Heart left ventricle (tissue), 16 donors: Measurements from ENCODE around the gene RPTOR. TPM values are rescaled to one million over a fixed set of nuclear protein-coding genes. Genes with fewer than 3 reads are reported as not detected.

ENCODE experiments used
- ATAC-seq, 4 donors: fragments of 200-7000 bp; cut with Tn5 transposase; one replicate each; pipeline ENCODE4 v1.9.1; 2020 to 2022; ENCODE audit warnings: moderate library complexity in 4 of 4, mild to moderate bottlenecking in 3 of 4, moderate number of reproducible peaks in 1 of 4
- DNase-seq, 5 donors: peaks; one replicate each; pipeline ENCODE4 v3.0.0-alpha.2; 2020
- H3K27ac ChIP-seq, 12 donors: fragments of 200-600 bp; sonication (generic) in 4 of 12; one replicate each; pipeline versions ENCODE4 v1.5.0 to v1.8.0; 2016 to 2022; ENCODE audit warnings: mild to moderate bottlenecking in 2 of 12
- H3K27me3 ChIP-seq, 9 donors: fragments of 200-600 bp; sonication (generic) in 2 of 9; one replicate each; pipeline versions ENCODE4 v1.5.1 to v1.8.0; 2016 to 2022; ENCODE audit warnings: mild to moderate bottlenecking in 3 of 9
- H3K36me3 ChIP-seq, 9 donors: fragments of 200-600 bp; sonication (generic) in 2 of 9; one replicate each; pipeline versions ENCODE4 v1.5.0 to v1.8.0; 2018 to 2022; ENCODE audit warnings: mild to moderate bottlenecking in 2 of 9
- H3K4me1 ChIP-seq, 12 donors: fragments of 200-600 bp; sonication (generic) in 4 of 12; one replicate each; pipeline versions ENCODE4 v1.5.0 to v1.8.0; 2016 to 2022; ENCODE audit warnings: mild to moderate bottlenecking in 3 of 12
- H3K4me3 ChIP-seq, 12 donors: fragments of 200-600 bp; sonication (generic) in 4 of 12; one replicate each; pipeline versions ENCODE4 v1.5.0 to v1.8.0; 2017 to 2022; ENCODE audit warnings: mild to moderate bottlenecking in 9 of 12, moderate library complexity in 4 of 12
- H3K9me3 ChIP-seq, 12 donors: fragments of 200-600 bp; sonication (generic) in 4 of 12; one replicate each; pipeline versions ENCODE4 v1.5.0 to v1.8.0; 2016 to 2022; ENCODE audit warnings: mild to moderate bottlenecking in 1 of 12
- POLR2A ChIP-seq, 2 donors: fragments of 450-650 bp; IDR thresholded peaks; one replicate each; pipeline ENCODE4 v1.6.1; 2017; ENCODE audit warnings: antibody characterized with exemption in 2 of 2, mild to moderate bottlenecking in 2 of 2, moderate library complexity in 2 of 2
- WGBS, 4 donors: extraction: QIAGEN DNeasy Blood & Tissue Kit in 2 of 4; methylation state at CpG; one replicate each; pipeline versions ENCODE4 v1.1.5 to v1.1.7; 2013 to 2018; 5-methylcytosine and 5-hydroxymethylcytosine counted together
- intact Hi-C, 10 donors: fragments of 100-400 bp; cut with DNase I; formaldehyde crosslinking; loops; one replicate each; pipeline versions ENCODE4 v1.11.1 to v1.14.2; 2022
- polyA plus RNA-seq, 2 donors: library from polyadenylated mRNA; stranded (reverse); fragments of 200-250 nt; gene quantifications; one replicate each; pipeline ENCODE4 v1.2.3, GENCODE V29; 2013
- total RNA-seq, 9 donors: library from RNA; depleted of rRNA in 2 of 9; stranded (reverse); fragments of >200 nt in 2 of 9; fragmentation: NEBNext Ultra II Directional in 3 of 9; extraction: Animal tissue kit (Norgen Biotek cat#: 25700) in 3 of 9; gene quantifications; one replicate each; pipeline versions ENCODE4 v1.1.0 to v1.2.4, GENCODE V29; 2016 to 2023
- TF ChIP-seq, protein P1 (sequence below), 12 donors: fragments of 200-600 bp; sonication (generic) in 4 of 12; IDR thresholded peaks; one replicate each; pipeline versions ENCODE4 v1.5.0 to v1.8.0; 2018 to 2022; ENCODE audit warnings: antibody characterized with exemption in 12 of 12, mild to moderate bottlenecking in 5 of 12
- donor health status: ischemic (EF 13 %, LVEDD 7.1; RV severe dilation, severe dysfunction).
- donor health status: healthy with polysubstance abuse.
- donor health status: DM: no; HTN: yes; CAD: no.
- donor health status: DM: no; HTN: no; CAD: no.
- donor health status: ischemic (EF 25% LVEDD 6.9; RV normal size, moderate dysfunction).
- donor health status: ischemic (EF 25% LVEDD 5.7; RV mildly dilated, moderate dysfunction).
- donor health status: healthy.
- donor health status: DM: yes; HTN: yes; CAD: no.
- donor health status: ischemic (EF 35%, LVEDD 5.7; RV mildly dilated, moderate dysfunction).
- donor health status: nonischemic (EF 11% LVEDD 7.7; RV severe dilation, severe dysfunction).
- donor health status: DM: yes; HTN: yes; CAD: no.
- donor health status: PGD.
- donor health status: ischemic (EF 29% LVEDD 5.4; RV normal size, mild dysfunction).
- donor health status: nonischemic (EF 23%, LVEDD 6.1; RV moderate dilation, normal function).

Gene RPTOR
- total and polyA plus RNA-seq, 11 donors, result 14.7 to 31.7 (median 26.0) TPM

DNA sequence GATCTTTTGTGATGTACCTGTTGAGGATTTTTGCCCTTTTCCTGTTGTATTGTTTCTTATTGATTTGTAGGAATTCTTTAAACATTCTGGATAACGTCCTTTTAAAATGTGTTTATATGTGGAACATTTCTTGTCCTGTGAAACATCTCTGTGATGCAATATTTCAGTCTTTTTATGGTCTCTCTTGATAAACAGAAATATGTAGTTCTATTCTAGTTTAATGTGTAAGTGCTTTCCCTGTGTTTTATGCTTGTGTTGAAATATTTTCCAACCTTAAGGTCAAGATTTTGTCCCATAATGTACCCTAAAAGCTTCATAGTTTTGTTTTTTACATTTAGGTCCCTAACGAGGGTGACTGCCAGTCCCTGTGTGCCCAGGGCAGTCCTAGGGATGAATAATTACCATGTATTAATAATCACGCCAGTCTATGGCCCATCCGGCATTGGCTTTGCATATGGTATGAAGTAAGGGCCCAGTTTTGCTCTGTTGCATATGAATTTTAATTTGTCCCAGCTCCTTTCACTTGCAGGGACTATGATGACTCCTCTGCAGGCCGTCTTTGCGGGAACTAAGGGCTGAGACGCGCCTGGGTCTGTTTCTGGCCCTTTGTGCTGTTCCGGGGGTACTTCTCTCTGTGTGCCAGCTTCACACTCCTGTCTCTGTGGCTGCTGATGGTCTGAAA is 44.2 kb downstream of the RPTOR start:
- no peaks in the 10 kb centered on the region for H3K27me3 ChIP-seq
- DNase-seq, result no peak
- no peak overlapping the region for H3K4me3 ChIP-seq
- no peaks in the 10 kb centered on the region for H3K36me3 ChIP-seq
- intact Hi-C loops, result loop anchor here in 1 of 10 donors (2.0 kb wide), 1 partner anchor 26 kb away; no protein-coding TSS in a partner anchor
- TF ChIP-seq, protein P1, sequence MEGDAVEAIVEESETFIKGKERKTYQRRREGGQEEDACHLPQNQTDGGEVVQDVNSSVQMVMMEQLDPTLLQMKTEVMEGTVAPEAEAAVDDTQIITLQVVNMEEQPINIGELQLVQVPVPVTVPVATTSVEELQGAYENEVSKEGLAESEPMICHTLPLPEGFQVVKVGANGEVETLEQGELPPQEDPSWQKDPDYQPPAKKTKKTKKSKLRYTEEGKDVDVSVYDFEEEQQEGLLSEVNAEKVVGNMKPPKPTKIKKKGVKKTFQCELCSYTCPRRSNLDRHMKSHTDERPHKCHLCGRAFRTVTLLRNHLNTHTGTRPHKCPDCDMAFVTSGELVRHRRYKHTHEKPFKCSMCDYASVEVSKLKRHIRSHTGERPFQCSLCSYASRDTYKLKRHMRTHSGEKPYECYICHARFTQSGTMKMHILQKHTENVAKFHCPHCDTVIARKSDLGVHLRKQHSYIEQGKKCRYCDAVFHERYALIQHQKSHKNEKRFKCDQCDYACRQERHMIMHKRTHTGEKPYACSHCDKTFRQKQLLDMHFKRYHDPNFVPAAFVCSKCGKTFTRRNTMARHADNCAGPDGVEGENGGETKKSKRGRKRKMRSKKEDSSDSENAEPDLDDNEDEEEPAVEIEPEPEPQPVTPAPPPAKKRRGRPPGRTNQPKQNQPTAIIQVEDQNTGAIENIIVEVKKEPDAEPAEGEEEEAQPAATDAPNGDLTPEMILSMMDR (IDR thresholded peaks at IDR 0.05), result no peak
- TF ChIP-seq POLR2A (IDR thresholded peaks at IDR 0.05), result no peak
- WGBS, 4 donors, result 91 to 98% (median 94%) methylated on average over 9 of the region's 9 CpGs
- ATAC-seq, result no peak
- H3K4me1 ChIP-seq, result no peaks in the 10 kb centered on the region
- no peaks in the 10 kb centered on the region for H3K9me3 ChIP-seq
- H3K27ac ChIP-seq, result no peak overlapping the region

DNA sequence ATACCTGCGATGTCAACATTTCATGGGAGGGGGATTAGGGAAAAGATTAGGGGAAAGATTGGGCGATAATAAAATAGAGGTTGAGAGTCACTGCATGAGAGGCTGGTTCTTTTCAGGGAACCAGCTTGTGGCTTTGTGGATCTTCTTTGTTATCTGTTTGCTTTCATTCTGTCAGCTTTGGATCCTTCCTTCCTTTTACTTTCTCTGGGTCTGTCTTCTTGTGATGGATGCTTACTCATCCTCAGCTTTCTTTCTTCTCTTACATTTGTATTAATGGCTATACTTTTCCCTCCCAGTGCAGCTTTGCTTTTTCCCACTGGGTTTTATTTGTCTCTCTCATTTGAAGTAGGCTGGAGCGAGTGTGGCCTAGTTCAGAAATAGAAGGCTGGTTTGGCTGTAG is 47.1 kb downstream of the RPTOR start:
- Histone ChIP-seq H3K36me3 (no peaks in the 10 kb centered on the region), H3K9me3 (no peaks in the 10 kb centered on the region), H3K4me3 (no peak overlapping the region), H3K4me1 (peaks cover 0 to 4% (median 0%) of the 10 kb centered on the region in 12 donors), H3K27ac (no peak overlapping the region), H3K27me3 (no peaks in the 10 kb centered on the region)
- DNase-seq (no peak), ATAC-seq (no peak)
- no peak for TF ChIP-seq POLR2A (IDR thresholded peaks at IDR 0.05)
- WGBS, 4 donors, result 87 to 92% (median 90%) methylated on average over 3 of the region's 3 CpGs
- intact Hi-C loops, result no loop called here

DNA sequence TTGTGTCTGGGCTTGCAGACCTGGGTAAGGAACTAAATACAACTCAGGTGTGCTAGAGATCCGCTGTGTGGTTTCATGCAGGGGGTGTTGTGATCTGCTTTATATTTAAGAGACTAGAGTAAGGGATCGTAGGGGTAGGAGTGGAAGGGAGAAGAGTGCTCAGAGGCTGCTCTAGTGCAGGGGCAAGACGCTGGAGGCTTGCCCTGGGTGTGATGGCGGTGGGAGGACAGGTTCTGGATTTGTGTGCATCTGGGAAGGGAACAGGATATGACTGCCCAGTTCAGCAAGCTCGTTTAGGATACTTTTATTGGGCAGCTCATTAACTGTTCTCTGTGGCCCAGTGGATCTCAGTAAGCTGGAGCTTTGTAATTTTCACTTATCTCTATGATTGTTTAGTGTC is 47.6 kb downstream of the RPTOR start:
- WGBS, 4 donors, result 63 to 70% (median 67%) methylated on average over 5 of the region's 5 CpGs
- H3K4me3 ChIP-seq, result no peak overlapping the region
- H3K27ac ChIP-seq, result no peak overlapping the region
- ATAC-seq (no peak), DNase-seq (no peak)
- intact Hi-C loops, result no loop called here
- H3K9me3 ChIP-seq, result no peaks in the 10 kb centered on the region
- no peaks in the 10 kb centered on the region for H3K27me3 ChIP-seq
- peaks cover 0 to 6% (median 0%) of the 10 kb centered on the region in 12 donors for H3K4me1 ChIP-seq
- H3K36me3 ChIP-seq, result no peaks in the 10 kb centered on the region
- no peak for TF ChIP-seq POLR2A (IDR thresholded peaks at IDR 0.05)
- TF ChIP-seq, protein P1 (IDR thresholded peaks at IDR 0.05), result no peak

DNA sequence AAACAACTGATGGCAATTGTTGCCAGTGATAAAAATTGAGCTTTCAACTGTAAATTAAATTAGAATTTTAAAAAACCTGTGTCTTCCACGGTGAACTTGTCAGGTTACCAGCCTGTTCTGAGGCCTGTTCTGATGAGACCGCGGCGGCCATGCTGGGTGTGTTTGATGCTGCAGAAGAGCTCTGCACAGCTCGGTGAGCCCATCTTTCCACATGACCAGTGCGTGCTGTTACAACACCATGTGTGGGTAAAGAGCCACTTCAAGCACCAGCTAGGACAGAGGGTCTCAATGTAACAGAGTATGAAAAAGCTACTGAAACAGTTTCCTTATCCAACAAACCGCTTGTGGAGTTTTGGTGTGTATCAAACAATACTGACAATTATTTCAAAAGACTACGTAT is 48.5 kb downstream of the RPTOR start:
- no peaks in the 10 kb centered on the region for H3K36me3 ChIP-seq
- H3K27me3 ChIP-seq, result no peaks in the 10 kb centered on the region
- H3K9me3 ChIP-seq, result no peaks in the 10 kb centered on the region
- H3K4me1 ChIP-seq, result peaks cover 0 to 6% (median 0%) of the 10 kb centered on the region in 12 donors
- TF ChIP-seq, protein P1 (IDR thresholded peaks at IDR 0.05), result no peak
- TF ChIP-seq POLR2A (IDR thresholded peaks at IDR 0.05), result no peak
- ATAC-seq (no peak), DNase-seq (no peak)
- 89 to 96% (median 93%) methylated on average over 8 of the region's 8 CpGs for WGBS, 4 donors
- intact Hi-C loops, result no loop called here
- H3K4me3 ChIP-seq, result no peak overlapping the region
- no peak overlapping the region for H3K27ac ChIP-seq
